Hepatocyte (in vitro differentiated cells): ENCODE data around the gene MAGEH1. TPM values are rescaled to one million over a fixed set of nuclear protein-coding genes. Genes with fewer than 3 reads are reported as not detected.

ENCODE experiments used
- DNase-seq: peaks from one replicate; pipeline ENCODE4 v3.0.0-alpha.2; 2016; ENCODE audit warnings: low spot score
- H2AFZ ChIP-seq: fragments of 200-600 bp; sonication (generic); 2 replicates; pipeline ENCODE4 v1.6.0; 2016; ENCODE audit warnings: antibody characterized with exemption, mild to moderate bottlenecking
- H3K27ac ChIP-seq: fragments of 200-600 bp; sonication (generic); 2 replicates; pipeline ENCODE4 v1.5.1; 2016; ENCODE audit warnings: mild to moderate bottlenecking
- H3K27me3 ChIP-seq: fragments of 200-600 bp; sonication (generic); 2 replicates; pipeline ENCODE4 v1.6.1; 2016
- H3K36me3 ChIP-seq: fragments of 200-600 bp; sonication (generic); replicated peaks from 2 replicates; pipeline ENCODE4 v1.5.1; 2016; ENCODE audit warnings: low read depth; ENCODE audit not compliant: insufficient read depth
- H3K4me1 ChIP-seq: fragments of 200-600 bp; sonication (generic); 2 replicates; pipeline ENCODE4 v1.5.1; 2016; ENCODE audit warnings: mild to moderate bottlenecking, moderate library complexity; ENCODE audit not compliant: insufficient read depth
- H3K4me2 ChIP-seq: fragments of 200-600 bp; sonication (generic); 2 replicates; pipeline ENCODE4 v1.6.0; 2016
- H3K4me3 ChIP-seq: fragments of 200-600 bp; sonication (generic); 2 replicates; pipeline ENCODE4 v1.5.1; 2016; ENCODE audit warnings: mild to moderate bottlenecking
- H3K79me2 ChIP-seq: fragments of 200-600 bp; sonication (generic); 2 replicates; pipeline ENCODE4 v1.6.0; 2017; ENCODE audit warnings: mild to moderate bottlenecking
- H3K9me2 ChIP-seq: fragments of 200-600 bp; sonication (generic); replicated peaks from 2 replicates; pipeline ENCODE4 v1.6.0; 2017; ENCODE audit warnings: mild to moderate bottlenecking; ENCODE audit not compliant: insufficient read depth
- H3K9me3 ChIP-seq: fragments of 200-600 bp; sonication (generic); 2 replicates; pipeline ENCODE4 v1.5.1; 2016; ENCODE audit warnings: low read depth, mild to moderate bottlenecking
- H4K20me1 ChIP-seq: fragments of 200-600 bp; sonication (generic); 2 replicates; pipeline ENCODE4 v1.6.0; 2016; ENCODE audit warnings: mild to moderate bottlenecking; ENCODE audit not compliant: insufficient read depth, poor library complexity, severe bottlenecking
- CTCF ChIP-seq: fragments of 200-600 bp; sonication (generic); IDR thresholded peaks from 2 replicates; pipeline ENCODE4 v1.5.1; 2016; ENCODE audit warnings: antibody characterized with exemption, mild to moderate bottlenecking; ENCODE audit not compliant: poor library complexity
- EZH2 ChIP-seq: fragments of 200-600 bp; sonication (generic); IDR thresholded peaks from 2 replicates; pipeline ENCODE4 v1.6.1; 2016; ENCODE audit warnings: antibody characterized with exemption, mild to moderate bottlenecking, borderline replicate concordance
- EZH2phosphoT487 ChIP-seq: fragments of 200-600 bp; sonication (generic); IDR thresholded peaks from one replicate; pipeline ENCODE4 v1.6.1; 2018; ENCODE audit warnings: antibody characterized with exemption, mild to moderate bottlenecking, low read depth, moderate library complexity; ENCODE audit not compliant: unreplicated experiment, severe bottlenecking
- WGBS: methylation state at CpG from one replicate; pipeline ENCODE4 v1.1.6; 2016; ENCODE audit warnings: low lambda C conversion rate; ENCODE audit errors: missing lambda C conversion rate; 5-methylcytosine and 5-hydroxymethylcytosine counted together
- microRNA-seq: library from miRNA; unstranded; fragments of <30 nt; microRNA quantifications from one replicate; pipeline ENCODE4, GENCODE V29; 2017
- polyA plus RNA-seq: library from polyadenylated mRNA; unstranded; fragments of >200 nt; fragmentation: Nextera tagmentation; extraction: Ambion mirVana; gene quantifications from 2 replicates; pipeline ENCODE4 v1.2.1, GENCODE V29; 2016
- small RNA-seq: library from RNA; depleted of rRNA; stranded (forward); fragments of <200 nt; gene quantifications from one replicate; pipeline ENCODE3, GENCODE V24; 2014
- total RNA-seq: library from RNA; depleted of rRNA; stranded (reverse); fragments of >200 nt; gene quantifications from 2 replicates; pipeline ENCODE4 v1.2.3, GENCODE V29; 2014

The MAGEH1 gene
- total and polyA plus RNA-seq, 2 experiments from 2014 or later, result 62.6 to 87.7 TPM

- H3K9me3 ChIP-seq, result no peaks in the 10 kb centered on the region
- peaks cover 8% of the 10 kb centered on the region for H3K4me1 ChIP-seq
- H4K20me1 ChIP-seq, result no peaks in the 10 kb centered on the region
- peak within 1 kb of the TSS; percentile 68 for H3K4me3 ChIP-seq
- TF ChIP-seq CTCF, result peak; percentile 2
- no peak for TF ChIP-seq EZH2phosphoT487
- peak within 1 kb of the TSS; percentile 84 for H3K4me2 ChIP-seq
- H2AFZ ChIP-seq, result peak within 1 kb of the TSS; percentile 77
- DNase-seq, result peak; percentile 81
- H3K9me2 ChIP-seq, result no peaks in the 10 kb centered on the region
- WGBS, result 48% methylated on average over 25 of the region's 34 CpGs
- H3K27me3 ChIP-seq, result no peaks in the 10 kb centered on the region
- peak within 1 kb of the TSS; percentile 99 for H3K27ac ChIP-seq
- no peaks in the 10 kb centered on the region for H3K36me3 ChIP-seq
- H3K79me2 ChIP-seq, result no peaks in the 10 kb centered on the region
Observed at GRCh38 chrX:55489314-55490009, 37.5 kb downstream of the MAGEH1 start, which contains the start of gene USP51. Gene USP51 (minus strand): TSS chrX:55489848. CDS start chrX:55488939, 909 bp downstream.

GRCh38 chrX:55490121-55490520, 38.2 kb downstream of the MAGEH1 start:
- Histone ChIP-seq H3K4me3 (peak overlapping the region; percentile 68), H3K79me2 (no peaks in the 10 kb centered on the region), H3K9me2 (no peaks in the 10 kb centered on the region), H3K9me3 (no peaks in the 10 kb centered on the region), H3K27ac (peak overlapping the region; percentile 99), H2AFZ (peak overlapping the region; percentile 77), H4K20me1 (no peaks in the 10 kb centered on the region), H3K36me3 (no peaks in the 10 kb centered on the region), H3K4me2 (peak overlapping the region; percentile 84), H3K4me1 (peaks cover 8% of the 10 kb centered on the region), H3K27me3 (no peaks in the 10 kb centered on the region)
- DNase-seq, result no peak
- TF ChIP-seq EZH2phosphoT487 (no peak), EZH2 (no peak), CTCF (no peak)
- WGBS, result 74% methylated on average over 4 of the region's 4 CpGs

GRCh38 chrX:55490974-55491373, 39.0 kb downstream of the MAGEH1 start:
- WGBS, result 75% methylated on average over 4 of the region's 4 CpGs
- H3K4me3 ChIP-seq, result no peak overlapping the region

More at GRCh38 chrX:55490974-55491373, 39.0 kb downstream of the MAGEH1 start:
- Histone ChIP-seq H3K4me2 (no peak overlapping the region), H3K9me2 (no peaks in the 10 kb centered on the region), H4K20me1 (no peaks in the 10 kb centered on the region), H3K27ac (no peak overlapping the region), H3K79me2 (no peaks in the 10 kb centered on the region), H3K27me3 (no peaks in the 10 kb centered on the region), H2AFZ (no peak overlapping the region), H3K36me3 (no peaks in the 10 kb centered on the region), H3K4me1 (peaks cover 8% of the 10 kb centered on the region), H3K9me3 (no peaks in the 10 kb centered on the region)
- TF ChIP-seq EZH2 (no peak), CTCF (no peak), EZH2phosphoT487 (no peak)
- no peak for DNase-seq

Small RNA genes lying within 50 kb of the gene (microRNA-seq; reads per million reads assigned to microRNA genes)
- gene MIR4536-1 (not detected), gene MIR4536-2 (not detected)

Small RNA genes lying within 50 kb of the gene (small RNA-seq; reads per million reads assigned to genes)
- gene MIR4536-2, result not detected

Other genes with a start within 250 kb of the MAGEH1 start
- not detected in 2 replicates for gene PAGE5, start 231.8 kb upstream of the MAGEH1 start, total RNA-seq
- gene PAGE5, start 231.8 kb upstream of the MAGEH1 start, polyA plus RNA-seq, result not detected in 2 replicates
- not detected in 2 replicates for gene PAGE3, start 187.2 kb upstream of the MAGEH1 start, total RNA-seq
- not detected in 2 replicates for gene PAGE3, start 187.2 kb upstream of the MAGEH1 start, polyA plus RNA-seq
- 5.3 and 5.8 TPM in 2 replicates for gene USP51, start 37.7 kb downstream of the MAGEH1 start, total RNA-seq
- 0.33 and 0.74 TPM in 2 replicates for gene USP51, start 37.7 kb downstream of the MAGEH1 start, polyA plus RNA-seq
- not detected in 2 replicates for gene FOXR2, start 171.3 kb downstream of the MAGEH1 start, total RNA-seq
- gene FOXR2, start 171.3 kb downstream of the MAGEH1 start, polyA plus RNA-seq, result not detected in 2 replicates